Endodermal cell (in vitro differentiated cells): ENCODE results near the gene OPHN1. TPM values are rescaled to one million over a fixed set of nuclear protein-coding genes. Genes with fewer than 3 reads are reported as not detected.

Experiments used
- DNase-seq: peaks from one replicate; pipeline ENCODE4 v3.0.0-alpha.2; 2017
- H3K27ac ChIP-seq: 2 replicates; pipeline ENCODE4 v1.5.1; 2013; ENCODE audit warnings: mild to moderate bottlenecking, low read depth, low read length, moderate library complexity
- H3K27me3 ChIP-seq: 2 replicates; pipeline ENCODE4 v1.6.1; 2013; ENCODE audit warnings: mild to moderate bottlenecking, low read length, moderate library complexity; ENCODE audit not compliant: insufficient read depth, control insufficient read depth, poor library complexity, severe bottlenecking
- H3K36me3 ChIP-seq: 2 replicates; pipeline ENCODE4 v1.7.0; 2013; ENCODE audit warnings: mild to moderate bottlenecking, low read length, moderate library complexity; ENCODE audit not compliant: control insufficient read depth, insufficient read depth
- H3K4me1 ChIP-seq: one replicate; pipeline ENCODE4 v1.7.0; 2013; ENCODE audit warnings: low read length; ENCODE audit not compliant: control insufficient read depth, insufficient read depth
- H3K4me3 ChIP-seq: 2 replicates; pipeline ENCODE4 v1.5.1; 2013; ENCODE audit warnings: mild to moderate bottlenecking, low read length, moderate library complexity
- H3K9ac ChIP-seq: 2 replicates; pipeline ENCODE4 v1.6.1; 2013; ENCODE audit warnings: mild to moderate bottlenecking, low read length, moderate library complexity; ENCODE audit not compliant: poor library complexity, severe bottlenecking; ENCODE audit errors: extremely low read depth
- H3K9me3 ChIP-seq: 2 replicates; pipeline ENCODE4 v1.6.1; 2013; ENCODE audit warnings: mild to moderate bottlenecking, low read length, moderate library complexity; ENCODE audit not compliant: control insufficient read depth
- H3K27ac Mint-ChIP-seq: 2 replicates; pipeline ENCODE4 v1.8.0; 2020; ENCODE audit warnings: mixed read lengths
- H3K27me3 Mint-ChIP-seq: 2 replicates; pipeline ENCODE4 v1.8.0; 2021; ENCODE audit warnings: mild to moderate bottlenecking, mixed read lengths; ENCODE audit not compliant: insufficient read depth
- H3K36me3 Mint-ChIP-seq: 2 replicates; pipeline ENCODE4 v1.8.0; 2020; ENCODE audit warnings: low read depth, mixed read lengths
- H3K4me1 Mint-ChIP-seq: 2 replicates; pipeline ENCODE4 v1.8.0; 2020; ENCODE audit warnings: mixed read lengths
- H3K4me3 Mint-ChIP-seq: 2 replicates; pipeline ENCODE4 v1.8.0; 2020; ENCODE audit warnings: mild to moderate bottlenecking, moderate library complexity, mixed read lengths
- H3K9me3 Mint-ChIP-seq: 2 replicates; pipeline ENCODE4 v1.8.0; 2020; ENCODE audit warnings: mild to moderate bottlenecking, mixed read lengths
- WGBS, 2 experiments: methylation state at CpG; one replicate each; pipeline versions ENCODE4 v1.1.5 to v1.1.7; 2013; ENCODE audit warnings: missing lambda C conversion rate in 2 of 2, mixed read lengths in 1 of 2; ENCODE audit not compliant: insufficient coverage in 1 of 2, insufficient read length in 1 of 2; 5-methylcytosine and 5-hydroxymethylcytosine counted together
- total RNA-seq, 2 donors: library from RNA; stranded (reverse); fragmentation: NEBNext Ultra II Directional in 1 of 2; extraction: Animal tissue kit (Norgen Biotek cat#: 25700) in 1 of 2; gene quantifications; 2 replicates in 1 of 2; 3 replicates in 1 of 2; pipeline ENCODE4 v1.2.1, GENCODE V29; 2021
- TF ChIP-seq, protein P1 (sequence below): fragments of 200-600 bp; sonication (generic); conservative IDR thresholded peaks from 2 replicates; pipeline ENCODE4 v1.5.0; 2021; ENCODE audit warnings: antibody characterized with exemption, mild to moderate bottlenecking

Gene OPHN1
- total RNA-seq, 2 donors from 2014 or later, result 2.9 to 5.0 TPM

DNA sequence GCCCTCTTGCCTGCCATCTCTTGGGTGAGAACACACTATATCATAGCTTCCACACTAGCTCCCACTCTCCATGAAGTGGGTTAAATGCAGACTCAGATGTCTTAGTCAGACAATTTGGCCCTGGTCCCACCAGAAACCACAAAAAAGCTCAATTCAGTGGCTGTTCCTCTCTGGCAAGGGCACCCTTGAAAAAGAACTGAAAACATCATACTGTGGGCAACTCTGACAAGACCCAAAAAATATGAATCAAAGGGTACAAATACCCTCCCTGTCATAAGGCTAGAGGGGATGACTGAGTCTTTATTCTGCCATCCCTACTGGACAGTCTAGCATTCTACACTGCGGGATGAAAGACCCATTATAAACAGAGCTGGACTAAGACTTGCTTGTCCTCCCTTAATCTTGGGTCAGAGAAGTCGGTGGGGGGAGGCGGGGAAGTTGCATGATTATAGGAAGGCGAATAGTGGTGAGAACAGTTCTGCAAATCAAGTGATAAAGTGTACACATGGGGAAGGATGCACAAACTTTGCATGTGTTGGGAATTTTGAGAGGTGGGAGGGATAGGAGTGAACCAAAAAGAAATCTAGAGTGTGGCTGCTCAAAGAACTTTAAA lies 172.1 kb downstream of the OPHN1 start:
- Mint-ChIP-seq H3K36me3 (no peaks in the 10 kb centered on the region), H3K9me3 (peaks cover 55% of the 10 kb centered on the region), H3K4me1 (no peaks in the 10 kb centered on the region), H3K4me3 (no peak overlapping the region), H3K27ac (no peak overlapping the region), H3K27me3 (no peaks in the 10 kb centered on the region)
- Histone ChIP-seq H3K36me3 (no peaks in the 10 kb centered on the region), H3K27ac (no peak overlapping the region), H3K4me3 (no peak overlapping the region), H3K9ac (no peak overlapping the region), H3K9me3 (no peaks in the 10 kb centered on the region), H3K27me3 (no peaks in the 10 kb centered on the region), H3K4me1 (no peaks in the 10 kb centered on the region)
- WGBS, 2 experiments, result 80 to 97% methylated on average over 1 to 4 of the region's 4 CpGs
- no peak for DNase-seq
- TF ChIP-seq, protein P1, sequence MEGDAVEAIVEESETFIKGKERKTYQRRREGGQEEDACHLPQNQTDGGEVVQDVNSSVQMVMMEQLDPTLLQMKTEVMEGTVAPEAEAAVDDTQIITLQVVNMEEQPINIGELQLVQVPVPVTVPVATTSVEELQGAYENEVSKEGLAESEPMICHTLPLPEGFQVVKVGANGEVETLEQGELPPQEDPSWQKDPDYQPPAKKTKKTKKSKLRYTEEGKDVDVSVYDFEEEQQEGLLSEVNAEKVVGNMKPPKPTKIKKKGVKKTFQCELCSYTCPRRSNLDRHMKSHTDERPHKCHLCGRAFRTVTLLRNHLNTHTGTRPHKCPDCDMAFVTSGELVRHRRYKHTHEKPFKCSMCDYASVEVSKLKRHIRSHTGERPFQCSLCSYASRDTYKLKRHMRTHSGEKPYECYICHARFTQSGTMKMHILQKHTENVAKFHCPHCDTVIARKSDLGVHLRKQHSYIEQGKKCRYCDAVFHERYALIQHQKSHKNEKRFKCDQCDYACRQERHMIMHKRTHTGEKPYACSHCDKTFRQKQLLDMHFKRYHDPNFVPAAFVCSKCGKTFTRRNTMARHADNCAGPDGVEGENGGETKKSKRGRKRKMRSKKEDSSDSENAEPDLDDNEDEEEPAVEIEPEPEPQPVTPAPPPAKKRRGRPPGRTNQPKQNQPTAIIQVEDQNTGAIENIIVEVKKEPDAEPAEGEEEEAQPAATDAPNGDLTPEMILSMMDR, result no peak

DNA sequence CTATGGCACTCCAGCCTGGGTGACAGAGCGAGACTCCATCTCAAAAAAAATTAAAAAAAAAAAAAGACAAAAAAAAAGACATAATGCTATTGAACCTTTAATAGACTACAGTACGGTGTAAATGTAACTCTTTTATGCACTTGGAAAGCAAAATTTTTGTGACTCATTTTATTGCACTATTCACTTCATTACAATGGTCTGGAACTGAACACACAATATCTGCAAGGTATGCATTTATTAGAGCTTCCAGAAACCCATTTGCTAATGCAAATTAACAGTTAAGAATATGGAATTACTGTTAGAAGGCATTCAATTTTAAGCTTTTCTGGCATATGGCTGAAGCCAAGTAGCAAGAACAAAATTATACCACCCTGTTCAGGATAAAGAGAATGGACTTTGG lies 176.3 kb downstream of the OPHN1 start:
- H3K4me1 ChIP-seq, result no peaks in the 10 kb centered on the region
- TF ChIP-seq, protein P1, result no peak
- peaks cover 37% of the 10 kb centered on the region for H3K9me3 Mint-ChIP-seq
- H3K9ac ChIP-seq, result no peak overlapping the region
- no peak overlapping the region for H3K27ac ChIP-seq
- no peaks in the 10 kb centered on the region for H3K36me3 ChIP-seq
- no peaks in the 10 kb centered on the region for H3K27me3 ChIP-seq
- no peak overlapping the region for H3K4me3 ChIP-seq
- H3K36me3 Mint-ChIP-seq, result no peaks in the 10 kb centered on the region
- no peak overlapping the region for H3K4me3 Mint-ChIP-seq
- H3K27ac Mint-ChIP-seq, result no peak overlapping the region
- no peaks in the 10 kb centered on the region for H3K4me1 Mint-ChIP-seq
- no peak for DNase-seq
- H3K9me3 ChIP-seq, result no peaks in the 10 kb centered on the region
- WGBS, 2 experiments, result 100% methylated on average over 1 of the region's 2 CpGs; no CpG with 5 or more reads in 1 of the 2 experiments
- no peaks in the 10 kb centered on the region for H3K27me3 Mint-ChIP-seq

DNA sequence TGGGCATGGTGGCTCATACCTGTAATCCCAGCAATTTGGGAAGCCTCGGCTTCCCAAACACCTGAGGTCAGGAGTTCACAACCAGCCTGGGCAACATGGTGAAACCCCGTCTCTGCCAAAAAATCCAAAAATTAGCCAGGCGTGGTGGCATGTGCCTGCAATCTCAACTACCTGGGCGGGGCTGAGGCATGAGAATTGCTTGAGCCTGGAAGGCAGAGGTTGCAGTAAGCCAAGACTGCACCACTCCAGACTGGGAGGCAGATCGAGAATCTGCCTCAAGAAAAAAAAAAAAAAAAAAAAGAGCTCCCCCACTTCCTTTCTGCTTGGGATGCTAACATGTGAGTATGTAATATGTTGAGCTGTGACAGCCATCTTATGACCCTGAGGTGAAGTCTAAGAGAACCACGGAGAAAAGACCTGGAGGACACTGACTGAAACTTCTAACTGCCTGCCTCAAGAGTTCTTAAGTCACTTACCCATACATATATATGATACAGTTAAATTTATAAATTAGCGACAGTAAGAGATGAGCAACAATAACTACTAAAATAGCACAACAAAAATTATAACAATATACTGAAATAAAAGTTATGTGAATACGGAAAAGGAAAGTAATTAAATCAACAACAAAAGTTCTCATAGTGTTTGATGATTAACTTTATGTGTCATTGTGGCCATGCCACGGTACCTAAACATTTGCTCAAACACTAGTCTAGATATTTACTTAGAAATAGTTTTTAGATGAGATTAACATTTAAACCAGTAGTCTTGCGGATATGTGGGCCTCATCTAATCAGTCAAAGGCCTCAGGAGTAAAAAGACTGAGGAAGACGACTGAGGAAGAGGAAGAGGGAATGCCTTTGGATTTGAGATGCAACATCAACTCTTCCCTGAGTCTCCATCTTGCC lies 178.3 kb downstream of the OPHN1 start:
- peaks cover 36% of the 10 kb centered on the region for H3K9me3 Mint-ChIP-seq

More for the DNA sequence above, 178.3 kb downstream of the OPHN1 start:
- Mint-ChIP-seq H3K4me3 (no peak overlapping the region), H3K27me3 (no peaks in the 10 kb centered on the region), H3K36me3 (no peaks in the 10 kb centered on the region), H3K4me1 (no peaks in the 10 kb centered on the region), H3K27ac (no peak overlapping the region)
- Histone ChIP-seq H3K36me3 (no peaks in the 10 kb centered on the region), H3K27ac (no peak overlapping the region), H3K27me3 (no peaks in the 10 kb centered on the region), H3K4me3 (no peak overlapping the region), H3K9me3 (no peaks in the 10 kb centered on the region), H3K9ac (no peak overlapping the region), H3K4me1 (no peaks in the 10 kb centered on the region)
- 82% methylated on average over 5 of the region's 11 CpGs; no CpG with 5 or more reads in 1 of the 2 experiments for WGBS, 2 experiments
- TF ChIP-seq, protein P1, result no peak
- no peak for DNase-seq
